GM13976 (cell line): Measurements from ENCODE around the gene HCN2.

Experiments
- DNase-seq: peaks from one replicate; pipeline ENCODE4 v3.0.0; 2012; ENCODE audit warnings: low spot score
- CTCF ChIP-seq: IDR thresholded peaks from 2 replicates; pipeline ENCODE4 v1.5.1; 2012; ENCODE audit warnings: borderline replicate concordance, mild to moderate bottlenecking; ENCODE audit not compliant: insufficient read depth; ENCODE audit errors: extremely low read depth, missing control alignments, control extremely low read depth
- in situ Hi-C: fragments of 300-500 bp; cut with MboI; formaldehyde crosslinking; loops from one replicate; pipeline ENCODE4 v1.12.0; 2022; ENCODE audit warnings: low sequenced_read_pairs, mixed read lengths, inconsistent platforms; ENCODE audit not compliant: unreplicated experiment

Gene HCN2

GRCh38 chr19:664913-665443 lies 75.3 kb downstream of the HCN2 start:
- peak; percentile 89 for DNase-seq
- in situ Hi-C loops, result loop anchor here (5.0 kb wide), 1 partner anchor 67 kb away; no protein-coding TSS in a partner anchor
- peak; percentile 87 for TF ChIP-seq CTCF
